Uterus (tissue), 2 donors: ENCODE measurements around the gene SDCCAG8.

Experiments used
- CTCF ChIP-seq, 4 experiments: fragments of 200-600 bp in 2 of 4; fragments of 450-650 bp in 2 of 4; sonication (generic) in 2 of 4; IDR thresholded peaks; one replicate each; pipeline ENCODE4 v1.5.1; 2016 to 2019; ENCODE audit warnings: antibody characterized with exemption in 4 of 4, mild to moderate bottlenecking in 2 of 4, moderate library complexity in 1 of 4
- POLR2A ChIP-seq, 2 donors: fragments of 450-650 bp; IDR thresholded peaks; one replicate each; pipeline ENCODE4 v1.6.1; 2016; ENCODE audit warnings: antibody characterized with exemption in 2 of 2, mild to moderate bottlenecking in 1 of 2, moderate library complexity in 1 of 2

- TF ChIP-seq CTCF (IDR thresholded peaks at IDR 0.05), result no peak
- TF ChIP-seq POLR2A (IDR thresholded peaks at IDR 0.05), result no peak
Measured at GRCh38 chr1:243268751-243269460, 13.1 kb downstream of the SDCCAG8 start.
